ENCODE measurements around the gene SNX19.

The SNX19 gene

DNA sequence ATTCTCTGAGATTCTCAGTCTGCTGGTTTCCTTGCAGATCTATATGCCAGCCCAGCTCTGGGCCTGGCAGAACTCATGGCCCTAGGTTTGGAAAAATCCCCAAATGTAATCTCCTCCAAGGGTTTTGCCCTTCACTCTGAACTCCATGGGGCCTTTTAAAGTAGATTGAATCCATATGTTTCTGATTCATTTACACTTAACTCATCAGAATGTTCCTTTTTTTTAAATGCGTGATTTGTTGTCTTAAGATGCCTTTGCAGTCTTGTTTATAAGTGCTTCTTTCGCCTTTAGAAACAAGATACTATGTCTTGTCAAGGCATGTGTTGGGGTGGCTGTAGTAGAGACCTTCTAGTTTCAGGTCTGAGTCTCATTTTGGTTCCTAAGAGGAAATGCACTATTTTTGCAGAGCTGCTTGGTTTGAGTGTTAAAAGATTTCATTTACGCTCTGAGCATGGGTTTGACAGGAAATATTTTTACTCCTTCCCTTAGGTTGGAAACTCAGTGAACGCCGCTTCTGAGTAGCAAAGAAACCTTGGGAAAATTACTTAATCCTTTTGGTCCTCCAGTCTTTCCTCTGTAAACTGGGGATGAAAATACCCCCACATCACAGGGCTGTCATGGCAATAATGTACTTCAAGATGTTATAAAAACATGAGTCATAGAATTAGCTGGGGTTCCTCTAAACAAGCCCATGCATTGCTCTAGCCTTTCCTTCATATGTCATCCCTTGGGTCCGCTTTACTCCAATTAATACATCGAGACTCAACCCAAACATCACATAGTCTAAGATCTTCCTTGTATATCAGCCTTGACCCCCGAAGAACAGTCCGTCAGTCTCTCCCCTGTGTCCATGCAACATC lies 83.5 kb downstream of the SNX19 start:
- Mint-ChIP-seq H3K27me3 (ENCODE audit: low read depth, poor library complexity) (peaks cover 15% of the 10 kb centered on the region), H3K4me3 (no peak overlapping the region), H3K27ac (no peak overlapping the region), H3K9me3 (peaks cover 15% of the 10 kb centered on the region), H3K4me1 (peaks cover 30% of the 10 kb centered on the region), H3K36me3 (ENCODE audit: low read depth) (no peaks in the 10 kb centered on the region)
- DNase-seq, result no peak
- TF ChIP-seq, protein P1, sequence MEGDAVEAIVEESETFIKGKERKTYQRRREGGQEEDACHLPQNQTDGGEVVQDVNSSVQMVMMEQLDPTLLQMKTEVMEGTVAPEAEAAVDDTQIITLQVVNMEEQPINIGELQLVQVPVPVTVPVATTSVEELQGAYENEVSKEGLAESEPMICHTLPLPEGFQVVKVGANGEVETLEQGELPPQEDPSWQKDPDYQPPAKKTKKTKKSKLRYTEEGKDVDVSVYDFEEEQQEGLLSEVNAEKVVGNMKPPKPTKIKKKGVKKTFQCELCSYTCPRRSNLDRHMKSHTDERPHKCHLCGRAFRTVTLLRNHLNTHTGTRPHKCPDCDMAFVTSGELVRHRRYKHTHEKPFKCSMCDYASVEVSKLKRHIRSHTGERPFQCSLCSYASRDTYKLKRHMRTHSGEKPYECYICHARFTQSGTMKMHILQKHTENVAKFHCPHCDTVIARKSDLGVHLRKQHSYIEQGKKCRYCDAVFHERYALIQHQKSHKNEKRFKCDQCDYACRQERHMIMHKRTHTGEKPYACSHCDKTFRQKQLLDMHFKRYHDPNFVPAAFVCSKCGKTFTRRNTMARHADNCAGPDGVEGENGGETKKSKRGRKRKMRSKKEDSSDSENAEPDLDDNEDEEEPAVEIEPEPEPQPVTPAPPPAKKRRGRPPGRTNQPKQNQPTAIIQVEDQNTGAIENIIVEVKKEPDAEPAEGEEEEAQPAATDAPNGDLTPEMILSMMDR (IDR thresholded peaks at IDR 0.05), result no peak

DNA sequence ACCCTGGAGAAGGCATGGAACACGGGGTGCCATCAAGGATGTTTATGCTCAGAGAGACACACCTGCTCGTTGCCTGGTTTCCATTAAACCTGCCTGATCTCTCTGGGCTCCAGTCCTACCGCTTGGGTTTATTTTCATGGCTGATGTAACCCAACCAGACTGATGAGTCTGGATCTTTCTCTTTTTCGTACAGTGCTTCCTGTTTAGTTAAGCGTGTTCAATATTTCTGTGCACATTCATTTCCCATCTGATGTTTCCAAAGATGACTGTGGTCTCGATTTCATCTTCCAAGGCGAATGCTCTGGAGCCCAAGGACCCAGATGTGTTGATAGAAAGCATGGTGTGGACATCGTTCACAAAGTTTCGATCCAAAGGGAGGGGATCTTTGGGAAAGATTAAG lies 84.3 kb downstream of the SNX19 start:
- Mint-ChIP-seq H3K27me3 (ENCODE audit: low read depth, poor library complexity) (peaks cover 15% of the 10 kb centered on the region), H3K4me1 (peaks cover 30% of the 10 kb centered on the region), H3K36me3 (ENCODE audit: low read depth) (no peaks in the 10 kb centered on the region), H3K27ac (no peak overlapping the region), H3K4me3 (no peak overlapping the region), H3K9me3 (peaks cover 7% of the 10 kb centered on the region)
- DNase-seq, result no peak
- TF ChIP-seq, protein P1 (IDR thresholded peaks at IDR 0.05), result no peak

DNA sequence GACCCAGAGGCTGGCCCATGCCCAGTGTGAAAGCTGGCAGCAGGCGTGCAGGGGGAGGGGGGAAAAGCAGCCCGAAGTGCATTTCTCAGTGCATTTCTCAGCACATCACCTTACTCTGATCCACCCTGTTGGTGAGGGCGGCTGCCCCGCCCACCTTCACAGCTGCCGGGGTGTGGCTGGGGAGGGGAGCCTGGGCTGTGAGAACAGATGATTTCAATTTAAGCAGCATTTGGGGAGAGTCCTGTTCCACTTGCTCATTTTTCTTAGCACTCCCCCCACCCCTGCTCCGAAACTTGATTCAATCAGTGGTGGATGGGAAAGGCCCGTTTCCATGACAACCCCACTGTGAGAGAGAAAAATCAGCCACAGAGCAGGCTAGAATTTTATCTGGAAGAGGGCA lies 84.8 kb downstream of the SNX19 start:
- peaks cover 30% of the 10 kb centered on the region for H3K4me1 Mint-ChIP-seq
- DNase-seq, result peak; percentile 44
- H3K9me3 Mint-ChIP-seq, result peaks cover 2% of the 10 kb centered on the region
- TF ChIP-seq, protein P1 (IDR thresholded peaks at IDR 0.05), result no peak
- H3K27ac Mint-ChIP-seq, result no peak overlapping the region
- no peak overlapping the region for H3K4me3 Mint-ChIP-seq
- H3K36me3 Mint-ChIP-seq (ENCODE audit: low read depth), result no peaks in the 10 kb centered on the region
- peaks cover 12% of the 10 kb centered on the region for H3K27me3 Mint-ChIP-seq (ENCODE audit: low read depth, poor library complexity)

DNA sequence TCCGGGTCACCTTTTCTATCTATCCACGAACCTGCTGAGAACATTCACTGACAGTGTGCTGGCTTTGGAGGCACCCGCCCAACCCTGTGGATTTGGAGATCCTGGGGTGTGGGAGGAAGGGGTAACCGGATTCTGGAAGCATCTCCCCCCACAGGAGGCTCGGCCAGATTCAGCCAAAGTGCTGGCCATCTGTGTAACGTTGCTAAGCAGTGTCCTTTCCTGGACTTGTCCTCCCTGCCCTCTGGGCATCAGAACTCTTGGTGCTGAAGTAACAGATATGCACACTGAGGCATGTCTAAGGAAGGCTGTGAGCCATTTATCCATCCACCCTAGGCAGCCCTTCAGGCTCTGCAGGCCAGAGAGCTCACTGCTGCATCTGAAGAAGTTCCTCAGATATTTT lies 85.7 kb downstream of the SNX19 start:
- TF ChIP-seq, protein P1 (IDR thresholded peaks at IDR 0.05), result no peak
- Mint-ChIP-seq H3K36me3 (ENCODE audit: low read depth) (no peaks in the 10 kb centered on the region), H3K9me3 (no peaks in the 10 kb centered on the region), H3K4me1 (peaks cover 30% of the 10 kb centered on the region), H3K27ac (no peak overlapping the region), H3K27me3 (ENCODE audit: low read depth, poor library complexity) (peaks cover 11% of the 10 kb centered on the region), H3K4me3 (no peak overlapping the region)
- DNase-seq, result no peak

DNA sequence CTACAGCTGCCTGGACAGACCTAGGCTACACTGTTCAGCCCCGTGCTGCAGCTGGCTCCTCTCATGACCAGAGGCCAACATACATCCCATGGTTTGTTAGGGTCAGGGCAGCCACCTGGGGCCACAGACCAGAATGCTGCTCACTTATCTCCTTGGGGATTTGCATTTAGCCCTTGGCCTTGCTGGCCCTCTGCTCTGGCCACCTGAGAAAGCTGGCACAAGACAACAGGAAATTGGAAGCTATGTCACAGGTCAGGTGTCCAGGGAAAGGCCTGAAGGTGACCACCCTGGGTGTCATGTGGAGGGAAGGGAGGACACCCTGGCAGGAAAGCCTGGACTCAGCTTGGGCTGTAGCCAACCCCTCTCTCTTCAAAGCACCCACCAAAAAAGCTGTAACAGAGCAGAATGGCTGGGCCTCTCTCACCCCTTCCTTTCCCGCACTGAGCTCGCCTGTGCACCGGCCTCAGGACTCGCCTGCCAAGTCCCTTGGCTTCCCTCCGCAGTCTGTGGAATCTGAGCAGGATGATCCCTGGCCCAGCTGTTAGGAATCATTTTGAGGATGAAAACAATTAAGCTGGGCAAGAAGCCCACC lies 86.3 kb downstream of the SNX19 start:
- no peak overlapping the region for H3K4me3 Mint-ChIP-seq
- no peak overlapping the region for H3K27ac Mint-ChIP-seq
- no peaks in the 10 kb centered on the region for H3K36me3 Mint-ChIP-seq (ENCODE audit: low read depth)
- no peaks in the 10 kb centered on the region for H3K9me3 Mint-ChIP-seq
- no peak for DNase-seq
- TF ChIP-seq, protein P1 (IDR thresholded peaks at IDR 0.05), result no peak
- peaks cover 12% of the 10 kb centered on the region for H3K27me3 Mint-ChIP-seq (ENCODE audit: low read depth, poor library complexity)
- peaks cover 30% of the 10 kb centered on the region for H3K4me1 Mint-ChIP-seq

All from nephron progenitor cell (in vitro differentiated cells).